ENCODE results near the gene RCE1. TPM values are rescaled to one million over a fixed set of nuclear protein-coding genes. Genes with fewer than 3 reads are reported as not detected.

RCE1 gene
- total RNA-seq, 1 experiment from 2014 or later, result 43.7 TPM

DNA sequence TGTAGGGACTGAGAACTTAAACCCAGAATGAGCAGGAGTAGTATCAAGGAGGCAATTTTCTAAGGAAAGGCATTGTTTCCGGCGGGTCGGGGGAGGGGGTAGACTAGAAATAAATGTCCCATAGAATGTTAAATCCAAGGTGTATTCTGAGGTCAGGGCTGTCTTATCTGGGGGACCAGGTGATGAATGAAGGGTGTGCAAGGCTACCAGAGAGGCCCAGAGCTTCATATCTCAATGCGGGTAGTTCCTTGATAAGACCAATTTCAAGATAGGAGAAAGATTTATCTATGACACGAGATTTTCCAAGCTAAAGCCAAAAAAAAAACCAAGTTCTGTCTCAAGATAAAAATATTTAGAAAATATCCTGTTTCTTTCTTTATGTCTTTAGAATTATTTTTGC lies 8.3 kb upstream of the RCE1 start:
- ChIA-PET POLR2A (no interaction called here), CTCF (interaction anchor here (0.6 to 0.7 kb wide), 2 partner anchors 131 to 241 kb away, joined by 3 to 4 read pairs; no protein-coding TSS in a partner anchor)
- H3K4me3 ChIP-seq (ENCODE audit: low read depth in 2 of 2, low read length in 2 of 2), result no peak overlapping the region
- H3K36me3 ChIP-seq (ENCODE audit: control insufficient read depth, insufficient read depth, low read length), result no peaks in the 10 kb centered on the region
- TF ChIP-seq, protein P1, sequence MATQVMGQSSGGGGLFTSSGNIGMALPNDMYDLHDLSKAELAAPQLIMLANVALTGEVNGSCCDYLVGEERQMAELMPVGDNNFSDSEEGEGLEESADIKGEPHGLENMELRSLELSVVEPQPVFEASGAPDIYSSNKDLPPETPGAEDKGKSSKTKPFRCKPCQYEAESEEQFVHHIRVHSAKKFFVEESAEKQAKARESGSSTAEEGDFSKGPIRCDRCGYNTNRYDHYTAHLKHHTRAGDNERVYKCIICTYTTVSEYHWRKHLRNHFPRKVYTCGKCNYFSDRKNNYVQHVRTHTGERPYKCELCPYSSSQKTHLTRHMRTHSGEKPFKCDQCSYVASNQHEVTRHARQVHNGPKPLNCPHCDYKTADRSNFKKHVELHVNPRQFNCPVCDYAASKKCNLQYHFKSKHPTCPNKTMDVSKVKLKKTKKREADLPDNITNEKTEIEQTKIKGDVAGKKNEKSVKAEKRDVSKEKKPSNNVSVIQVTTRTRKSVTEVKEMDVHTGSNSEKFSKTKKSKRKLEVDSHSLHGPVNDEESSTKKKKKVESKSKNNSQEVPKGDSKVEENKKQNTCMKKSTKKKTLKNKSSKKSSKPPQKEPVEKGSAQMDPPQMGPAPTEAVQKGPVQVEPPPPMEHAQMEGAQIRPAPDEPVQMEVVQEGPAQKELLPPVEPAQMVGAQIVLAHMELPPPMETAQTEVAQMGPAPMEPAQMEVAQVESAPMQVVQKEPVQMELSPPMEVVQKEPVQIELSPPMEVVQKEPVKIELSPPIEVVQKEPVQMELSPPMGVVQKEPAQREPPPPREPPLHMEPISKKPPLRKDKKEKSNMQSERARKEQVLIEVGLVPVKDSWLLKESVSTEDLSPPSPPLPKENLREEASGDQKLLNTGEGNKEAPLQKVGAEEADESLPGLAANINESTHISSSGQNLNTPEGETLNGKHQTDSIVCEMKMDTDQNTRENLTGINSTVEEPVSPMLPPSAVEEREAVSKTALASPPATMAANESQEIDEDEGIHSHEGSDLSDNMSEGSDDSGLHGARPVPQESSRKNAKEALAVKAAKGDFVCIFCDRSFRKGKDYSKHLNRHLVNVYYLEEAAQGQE (IDR thresholded peaks at IDR 0.05; ENCODE audit: insufficient read depth in 1 of 2, low read depth in 2 of 2, low read length in 1 of 2), result no peak
- TF ChIP-seq, protein P2, sequence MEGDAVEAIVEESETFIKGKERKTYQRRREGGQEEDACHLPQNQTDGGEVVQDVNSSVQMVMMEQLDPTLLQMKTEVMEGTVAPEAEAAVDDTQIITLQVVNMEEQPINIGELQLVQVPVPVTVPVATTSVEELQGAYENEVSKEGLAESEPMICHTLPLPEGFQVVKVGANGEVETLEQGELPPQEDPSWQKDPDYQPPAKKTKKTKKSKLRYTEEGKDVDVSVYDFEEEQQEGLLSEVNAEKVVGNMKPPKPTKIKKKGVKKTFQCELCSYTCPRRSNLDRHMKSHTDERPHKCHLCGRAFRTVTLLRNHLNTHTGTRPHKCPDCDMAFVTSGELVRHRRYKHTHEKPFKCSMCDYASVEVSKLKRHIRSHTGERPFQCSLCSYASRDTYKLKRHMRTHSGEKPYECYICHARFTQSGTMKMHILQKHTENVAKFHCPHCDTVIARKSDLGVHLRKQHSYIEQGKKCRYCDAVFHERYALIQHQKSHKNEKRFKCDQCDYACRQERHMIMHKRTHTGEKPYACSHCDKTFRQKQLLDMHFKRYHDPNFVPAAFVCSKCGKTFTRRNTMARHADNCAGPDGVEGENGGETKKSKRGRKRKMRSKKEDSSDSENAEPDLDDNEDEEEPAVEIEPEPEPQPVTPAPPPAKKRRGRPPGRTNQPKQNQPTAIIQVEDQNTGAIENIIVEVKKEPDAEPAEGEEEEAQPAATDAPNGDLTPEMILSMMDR (IDR thresholded peaks at IDR 0.05), result no peak
- TF ChIP-seq POLR2AphosphoS5 (IDR thresholded peaks at IDR 0.05; ENCODE audit: low read depth, low read length) (no peak), SIN3A (IDR thresholded peaks at IDR 0.05; ENCODE audit: borderline replicate concordance, insufficient read depth, low read depth, low read length) (no peak), TCF7L2 (IDR thresholded peaks at IDR 0.05; ENCODE audit: low read depth, low read length) (no peak)
- in situ Hi-C loops (cut with HindIII; ENCODE audit: low pct_unique_long_range_greater_than_20kb, low sequenced_read_pairs) (no loop called here), intact Hi-C loops (cut with micrococcal nuclease; ENCODE audit: unreplicated experiment) (loop anchor here (1.0 kb wide), 1 partner anchor 141 kb away; no protein-coding TSS in a partner anchor)
- H3K4me1 ChIP-seq (ENCODE audit: control insufficient read depth, insufficient read depth, low read length), result no peaks in the 10 kb centered on the region
- DNase-seq (ENCODE audit: low read depth, low spot score) (no peak), ATAC-seq (no peak)
- H3K27me3 ChIP-seq (ENCODE audit: control insufficient read depth, insufficient read depth, low read length), result no peaks in the 10 kb centered on the region
- no peaks in the 10 kb centered on the region for H3K9me3 ChIP-seq (ENCODE audit: control insufficient read depth, insufficient read depth, low read depth, low read length)
- BruUV-seq (replicated peaks), result no TSS peak
- H3K27ac ChIP-seq (ENCODE audit: low read length), result no peak overlapping the region

DNA sequence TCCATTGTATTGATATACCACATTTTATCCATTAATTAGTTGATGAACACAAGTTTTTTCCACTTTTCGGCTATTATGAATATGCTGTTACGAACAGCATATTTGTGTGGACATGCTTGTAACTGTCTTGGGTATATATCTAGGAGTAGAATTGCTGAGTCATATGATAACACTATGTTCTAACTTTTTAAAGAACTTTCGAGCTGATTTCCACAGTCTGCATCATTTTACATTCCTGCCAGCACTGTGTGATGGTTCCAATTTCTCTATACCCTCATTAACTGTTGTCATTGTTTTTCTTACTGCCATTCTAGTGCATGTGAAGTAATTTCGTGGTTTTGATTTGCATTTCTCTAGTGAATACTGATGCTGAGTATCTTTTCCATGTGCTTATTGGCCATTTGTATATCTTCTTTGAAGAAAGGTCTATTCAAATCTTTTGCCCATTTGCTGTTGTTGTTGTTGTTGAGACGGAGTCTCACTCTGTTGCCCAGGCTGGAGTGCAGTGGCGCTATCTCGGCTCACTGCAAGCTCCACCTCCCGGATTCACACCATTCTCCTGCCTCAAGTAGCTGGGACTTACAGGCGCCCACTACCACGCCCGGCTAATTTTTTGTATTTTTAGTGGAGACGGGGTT lies 7.4 kb upstream of the RCE1 start:
- 0 out of 2 replicates have a peak, but pooled peaks cover 4% of the 10 kb centered on the region for H3K4me1 ChIP-seq (ENCODE audit: control insufficient read depth, insufficient read depth, low read length)
- H3K4me3 ChIP-seq (ENCODE audit: low read depth in 2 of 2, low read length in 2 of 2), result no peak overlapping the region
- no peak for ATAC-seq
- H3K36me3 ChIP-seq (ENCODE audit: control insufficient read depth, insufficient read depth, low read length), result no peaks in the 10 kb centered on the region
- H3K27me3 ChIP-seq (ENCODE audit: control insufficient read depth, insufficient read depth, low read length), result no peaks in the 10 kb centered on the region
- TF ChIP-seq TCF7L2 (IDR thresholded peaks at IDR 0.05; ENCODE audit: low read depth, low read length), result no peak
- TF ChIP-seq, protein P1 (IDR thresholded peaks at IDR 0.05; ENCODE audit: insufficient read depth in 1 of 2, low read depth in 2 of 2, low read length in 1 of 2), result no peak
- no peak for TF ChIP-seq POLR2AphosphoS5 (IDR thresholded peaks at IDR 0.05; ENCODE audit: low read depth, low read length)
- TF ChIP-seq, protein P2 (IDR thresholded peaks at IDR 0.05), result no peak
- no peak for TF ChIP-seq SIN3A (IDR thresholded peaks at IDR 0.05; ENCODE audit: borderline replicate concordance, insufficient read depth, low read depth, low read length)
- no peak overlapping the region for H3K27ac ChIP-seq (ENCODE audit: low read length)
- in situ Hi-C loops (cut with HindIII; ENCODE audit: low pct_unique_long_range_greater_than_20kb, low sequenced_read_pairs) (no loop called here), intact Hi-C loops (cut with micrococcal nuclease; ENCODE audit: unreplicated experiment) (no loop called here)
- CTCF ChIA-PET, result interaction anchor here (0.6 kb wide), 1 partner anchor 184 kb away, joined by 6 read pairs; no protein-coding TSS in a partner anchor
- BruUV-seq (replicated peaks), result no TSS peak
- DNase-seq (ENCODE audit: low read depth, low spot score), result no peak
- H3K9me3 ChIP-seq (ENCODE audit: control insufficient read depth, insufficient read depth, low read depth, low read length), result no peaks in the 10 kb centered on the region
- POLR2A ChIA-PET, result no interaction called here

Measured in Panc1 (cell line).